Activated CD8-positive, alpha-beta memory T cell treated with anti-CD3 and anti-CD28 coated beads, Interleukin-2, amount 50 U/mL, for 4 hours (primary cell): ENCODE measurements around the gene DAPK2.
A peak's percentile ranks its signal among the peaks of the same experiment; 100 is the strongest.
"Not testable (repeated sequence)": the region's sequence is repeated elsewhere in the genome, so short reads cannot be mapped to it uniquely, and the experiment has no call there.

Source experiments
- DNase-seq: peaks from one replicate; pipeline ENCODE4 v3.0.0-alpha.2; 2020

Gene DAPK2

GRCh38 chr15:63909819-63910437 lies 136.4 kb downstream of the DAPK2 start:
- no peak for DNase-seq

- DNase-seq = no peak
Observed at GRCh38 chr15:63908991-63909390, 137.3 kb downstream of the DAPK2 start.

- DNase-seq = no peak
Observed at GRCh38 chr15:63908281-63908680, 138.0 kb downstream of the DAPK2 start.

- no peak for DNase-seq
Observed at GRCh38 chr15:63907521-63907920, 138.8 kb downstream of the DAPK2 start.

GRCh38 chr15:63906266-63906584 lies 140.1 kb downstream of the DAPK2 start:
- no peak for DNase-seq

GRCh38 chr15:63905558-63906265 lies 140.6 kb downstream of the DAPK2 start:
- DNase-seq = no peak

GRCh38 chr15:63905131-63905530 lies 141.2 kb downstream of the DAPK2 start:
- DNase-seq = no peak

GRCh38 chr15:63904042-63904441 lies 142.2 kb downstream of the DAPK2 start:
- no peak for DNase-seq

- no peak for DNase-seq
Observed at GRCh38 chr15:63902671-63903035, 143.6 kb downstream of the DAPK2 start.

- DNase-seq = no peak
Observed at GRCh38 chr15:63901912-63902670, 144.2 kb downstream of the DAPK2 start.

- DNase-seq = no peak
Observed at GRCh38 chr15:63900306-63900705, 146.0 kb downstream of the DAPK2 start.

GRCh38 chr15:63899606-63900005 lies 146.7 kb downstream of the DAPK2 start:
- DNase-seq = not testable (repeated sequence)

GRCh38 chr15:63899193-63899592 lies 147.1 kb downstream of the DAPK2 start:
- no peak for DNase-seq

GRCh38 chr15:63896336-63897115 lies 149.8 kb downstream of the DAPK2 start:
- DNase-seq = peak; percentile 28

GRCh38 chr15:63895787-63896218 lies 150.5 kb downstream of the DAPK2 start:
- DNase-seq = no peak

GRCh38 chr15:63895194-63895593 lies 151.1 kb downstream of the DAPK2 start:
- DNase-seq = no peak

- DNase-seq = no peak
Observed at GRCh38 chr15:63894662-63894949, 151.7 kb downstream of the DAPK2 start.

- no peak for DNase-seq
Observed at GRCh38 chr15:63893866-63894661, 152.2 kb downstream of the DAPK2 start.

- peak; percentile 69 for DNase-seq
Observed at GRCh38 chr15:63892794-63893441, 153.4 kb downstream of the DAPK2 start.

GRCh38 chr15:63891768-63892133 lies 154.5 kb downstream of the DAPK2 start:
- DNase-seq = no peak

- DNase-seq = peak; percentile 75
Observed at GRCh38 chr15:63891079-63891767, 155.1 kb downstream of the DAPK2 start.

GRCh38 chr15:63890617-63891016 lies 155.7 kb downstream of the DAPK2 start:
- no peak for DNase-seq
